Lower lobe of right lung (tissue), 2 donors: ENCODE measurements around the gene POLE. TPM values are rescaled to one million over a fixed set of nuclear protein-coding genes. Genes with fewer than 3 reads are reported as not detected.

Experiments used
- ATAC-seq, 2 donors: fragments of 200-7000 bp; cut with Tn5 transposase; one replicate each; pipeline ENCODE4 v1.9.1; 2020 to 2022; ENCODE audit warnings: mild to moderate bottlenecking in 2 of 2, moderate library complexity in 2 of 2
- DNase-seq: peaks from one replicate; pipeline ENCODE4 v3.0.0-alpha.2; 2020
- H3K27ac ChIP-seq: fragments of 200-600 bp; one replicate; pipeline ENCODE4 v1.8.0; 2022
- H3K27me3 ChIP-seq: fragments of 200-600 bp; one replicate; pipeline ENCODE4 v1.8.0; 2022; ENCODE audit warnings: low read depth
- H3K36me3 ChIP-seq: fragments of 200-600 bp; one replicate; pipeline ENCODE4 v1.8.0; 2022; ENCODE audit warnings: mild to moderate bottlenecking
- H3K4me1 ChIP-seq: fragments of 200-600 bp; one replicate; pipeline ENCODE4 v1.8.0; 2022
- H3K4me3 ChIP-seq: fragments of 200-600 bp; one replicate; pipeline ENCODE4 v1.8.0; 2022; ENCODE audit warnings: mild to moderate bottlenecking
- H3K9me3 ChIP-seq: fragments of 200-600 bp; one replicate; pipeline ENCODE4 v1.8.0; 2022
- CTCF ChIP-seq: fragments of 200-600 bp; IDR thresholded peaks from one replicate; pipeline ENCODE4 v1.8.0; 2022; ENCODE audit warnings: antibody characterized with exemption, mild to moderate bottlenecking
- intact Hi-C: fragments of 100-400 bp; cut with DNase I; formaldehyde crosslinking; loops from one replicate; pipeline ENCODE4 v1.11.0; 2022
- total RNA-seq: library from RNA; stranded (reverse); fragmentation: NEBNext Ultra II Directional; extraction: Animal tissue kit (Norgen Biotek cat#: 25700); gene quantifications from one replicate; pipeline ENCODE4 v1.2.1, GENCODE V29; 2021
- donor health status: DM: no; HTN: yes; CAD: no; lungs with severe emphysema.

POLE gene
- total RNA-seq, 1 donor from 2014 or later: 28.0 TPM

GRCh38 chr12:132578826-132579225, 108.3 kb downstream of the POLE start:
- Histone ChIP-seq H3K27ac (no peak overlapping the region), H3K4me3 (no peak overlapping the region), H3K27me3 (no peaks in the 10 kb centered on the region), H3K4me1 (no peaks in the 10 kb centered on the region), H3K36me3 (peaks cover 49% of the 10 kb centered on the region), H3K9me3 (no peaks in the 10 kb centered on the region)
- no peak for TF ChIP-seq CTCF
- no peak for DNase-seq
- ATAC-seq: no peak
- intact Hi-C loops: no loop called here

- intact Hi-C loops: no loop called here
- ATAC-seq (no peak), DNase-seq (no peak)
- peaks cover 56% of the 10 kb centered on the region for H3K36me3 ChIP-seq
- H3K4me3 ChIP-seq: no peak overlapping the region
- no peak overlapping the region for H3K27ac ChIP-seq
- TF ChIP-seq CTCF: no peak
- H3K4me1 ChIP-seq: no peaks in the 10 kb centered on the region
- H3K27me3 ChIP-seq: no peaks in the 10 kb centered on the region
- H3K9me3 ChIP-seq: no peaks in the 10 kb centered on the region
Measured at GRCh38 chr12:132578118-132578517, 109.0 kb downstream of the POLE start.

GRCh38 chr12:132577191-132577920, 109.8 kb downstream of the POLE start:
- DNase-seq (no peak), ATAC-seq (no peak)
- H3K27ac ChIP-seq: no peak overlapping the region
- peaks cover 63% of the 10 kb centered on the region for H3K36me3 ChIP-seq
- H3K4me1 ChIP-seq: no peaks in the 10 kb centered on the region
- H3K9me3 ChIP-seq: no peaks in the 10 kb centered on the region
- H3K4me3 ChIP-seq: no peak overlapping the region
- intact Hi-C loops: no loop called here
- TF ChIP-seq CTCF: no peak
- H3K27me3 ChIP-seq: no peaks in the 10 kb centered on the region

GRCh38 chr12:132576701-132577100, 110.4 kb downstream of the POLE start:
- peaks cover 63% of the 10 kb centered on the region for H3K36me3 ChIP-seq
- no peak for ATAC-seq
- H3K27me3 ChIP-seq: no peaks in the 10 kb centered on the region
- intact Hi-C loops: no loop called here
- no peak for TF ChIP-seq CTCF
- DNase-seq: no peak
- peaks cover 2% of the 10 kb centered on the region for H3K4me1 ChIP-seq
- H3K27ac ChIP-seq: no peak overlapping the region
- H3K4me3 ChIP-seq: no peak overlapping the region
- no peaks in the 10 kb centered on the region for H3K9me3 ChIP-seq

- intact Hi-C loops: no loop called here
- Histone ChIP-seq H3K27me3 (no peaks in the 10 kb centered on the region), H3K9me3 (no peaks in the 10 kb centered on the region), H3K4me3 (no peak overlapping the region), H3K36me3 (peaks cover 70% of the 10 kb centered on the region), H3K4me1 (peaks cover 5% of the 10 kb centered on the region), H3K27ac (no peak overlapping the region)
- DNase-seq: no peak
- ATAC-seq: no peak
- no peak for TF ChIP-seq CTCF
Measured at GRCh38 chr12:132575661-132576060, 111.5 kb downstream of the POLE start.
